ENCODE results near the gene ZNF684. TPM values are rescaled to one million over a fixed set of nuclear protein-coding genes. Genes with fewer than 3 reads are reported as not detected.

ZNF684 gene
- total and polyA plus RNA-seq, 2 of the 8 experiments (the other 6 are each of a cell fraction or from before 2014, with no cell fraction given): 2.4 to 9.3 TPM

DNA sequence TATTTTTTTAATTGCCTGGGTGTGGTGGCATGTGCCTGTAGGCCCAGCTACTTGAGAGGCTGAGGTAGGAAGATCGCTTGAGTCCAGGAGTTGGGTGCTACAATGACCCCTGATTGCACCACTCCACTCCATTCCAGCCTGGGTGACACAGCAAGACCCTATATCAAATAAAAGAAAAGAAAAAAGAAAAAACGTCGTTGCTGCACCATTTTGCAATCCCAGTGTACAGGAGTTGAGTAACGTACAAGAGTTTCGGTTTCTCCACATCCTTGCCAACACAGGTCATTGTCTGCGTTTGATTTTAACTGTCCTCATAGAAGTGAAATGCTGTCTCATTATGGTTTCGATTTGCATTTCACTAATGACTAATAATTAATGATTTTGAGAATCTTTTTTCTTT is 7.9 kb downstream of the ZNF684 start:
- ChIA-PET CTCF (ENCODE audit: partially characterized antibody) (interaction anchor here (0.8 kb wide), 1 partner anchor 201 kb away, joined by 3 read pairs; no protein-coding TSS in a partner anchor), POLR2A (ENCODE audit: partially characterized antibody) (no interaction called here)
- Histone ChIP-seq H3K36me3 (ENCODE audit: control insufficient read depth in 2 of 4, insufficient read depth in 4 of 4, low read length in 3 of 4) (peaks cover 0 to 14% (median 4%) of the 10 kb centered on the region in 4 experiments; a peak in 3 of 8 replicates), H3K79me2 (ENCODE audit: control insufficient read depth in 1 of 2, insufficient read depth in 2 of 2, low read length in 2 of 2) (no peaks in the 10 kb centered on the region), H3K27me3 (replicated peaks in 1 of 4; ENCODE audit: control insufficient read depth in 3 of 4, extremely low read depth in 1 of 4, insufficient read depth in 3 of 4, low read length in 3 of 4) (no peaks in the 10 kb centered on the region), H3K4ac (replicated peaks; ENCODE audit: insufficient read length, low read depth, low read length) (no peak overlapping the region), H3K23me2 (ENCODE audit: low read depth, low read length) (no peaks in the 10 kb centered on the region), H3K9ac (replicated peaks in 1 of 4; ENCODE audit: extremely low read depth in 1 of 4, low read depth in 3 of 4, low read length in 3 of 4) (no peak overlapping the region), H3K4me1 (replicated peaks in 1 of 4; ENCODE audit: control insufficient read depth in 3 of 4, insufficient read depth in 4 of 4, low read length in 3 of 4) (no peaks in the 10 kb centered on the region), H2BK12ac (ENCODE audit: low read depth, low read length) (no peak overlapping the region), H3K56ac (replicated peaks; ENCODE audit: insufficient read length, low read depth, low read length) (no peak overlapping the region), H3K4me2 (ENCODE audit: insufficient read depth in 1 of 2, low read depth in 2 of 2, low read length in 2 of 2) (no peak overlapping the region), H2AFZ (ENCODE audit: low read length) (no peak overlapping the region), H3K9me3 (ENCODE audit: insufficient read depth in 2 of 2, low read depth in 1 of 2, low read length in 1 of 2) (peaks cover 0 to 4% of the 10 kb centered on the region in 2 experiments; a peak in 1 of 4 replicates), H4K91ac (replicated peaks; ENCODE audit: insufficient read length, low read length) (no peak overlapping the region), H3K18ac (ENCODE audit: extremely low read depth, low read length) (no peak overlapping the region), H3K23ac (ENCODE audit: insufficient read length) (no peak overlapping the region), H2BK5ac (ENCODE audit: low read depth, low read length) (no peak overlapping the region), H4K8ac (ENCODE audit: extremely low read depth, insufficient read depth, low read length) (no peak overlapping the region), H3K27ac (ENCODE audit: low read depth, low read length) (no peak overlapping the region), H2AK5ac (ENCODE audit: low read depth, low read length) (no peak overlapping the region), H2BK120ac (replicated peaks; ENCODE audit: low read depth, low read length) (no peak overlapping the region), H3K14ac (ENCODE audit: insufficient read length) (no peak overlapping the region), H2BK15ac (ENCODE audit: low read length) (no peak overlapping the region), H3K79me1 (ENCODE audit: low read depth, low read length) (no peaks in the 10 kb centered on the region), H3K4me3 (ENCODE audit: extremely low read depth in 1 of 4, insufficient read depth in 2 of 4, low read depth in 3 of 4, low read length in 4 of 4) (no peak overlapping the region), H4K5ac (ENCODE audit: insufficient read length, low read depth, low read length) (no peak overlapping the region), H2BK20ac (ENCODE audit: low read length) (no peak overlapping the region), H4K20me1 (replicated peaks in 1 of 2; ENCODE audit: control insufficient read depth in 1 of 2, insufficient read depth in 2 of 2, low read length in 2 of 2) (no peaks in the 10 kb centered on the region)
- 89% methylated on average over 7 of the region's 7 CpGs; no CpG with 5 or more reads in 1 of the 2 experiments for WGBS, 2 experiments (ENCODE audit: extremely low coverage in 1 of 2, insufficient coverage in 1 of 2, insufficient read length in 1 of 2, insufficient replicate concordance in 2 of 2, low coverage in 1 of 2, low lambda C conversion rate in 2 of 2, missing lambda C conversion rate in 1 of 2)
- DNase-seq (ENCODE audit: low read depth in 1 of 2, low spot score in 2 of 2) (no peak), FAIRE-seq (no peak)
- TF ChIP-seq HDAC6 (IDR thresholded peaks at IDR 0.05; ENCODE audit: low read depth, low read length): no peak

Data from H1 (cell line).